Chondrocyte (in vitro differentiated cells): ENCODE measurements around the gene TYW1B. TPM values are rescaled to one million over a fixed set of nuclear protein-coding genes. Genes with fewer than 3 reads are reported as not detected.
"Not testable (repeated sequence)": the region's sequence is repeated elsewhere in the genome, so short reads cannot be mapped to it uniquely, and the experiment has no call there.

Experiments
- DNase-seq: peaks from one replicate; pipeline ENCODE4 v3.0.0; 2021; ENCODE audit warnings: mixed read lengths, low spot score
- H3K27ac Mint-ChIP-seq: one replicate; pipeline ENCODE4 v1.8.0; 2021; ENCODE audit warnings: mild to moderate bottlenecking, moderate library complexity, mixed read lengths; ENCODE audit not compliant: unreplicated experiment
- H3K27me3 Mint-ChIP-seq: 2 replicates; pipeline ENCODE4 v1.8.0; 2021; ENCODE audit warnings: low read depth, mixed read lengths
- H3K36me3 Mint-ChIP-seq: 2 replicates; pipeline ENCODE4 v1.8.0; 2021; ENCODE audit warnings: low read depth, mixed read lengths
- H3K4me1 Mint-ChIP-seq: 2 replicates; pipeline ENCODE4 v1.8.0; 2021; ENCODE audit warnings: low read depth, mild to moderate bottlenecking, mixed read lengths
- H3K4me3 Mint-ChIP-seq: one replicate; pipeline ENCODE4 v1.8.0; 2021; ENCODE audit warnings: mild to moderate bottlenecking, moderate library complexity, mixed read lengths; ENCODE audit not compliant: unreplicated experiment
- H3K9me3 Mint-ChIP-seq: 2 replicates; pipeline ENCODE4 v1.8.0; 2021; ENCODE audit warnings: low read depth, mixed read lengths
- long read RNA-seq: library from polyadenylated mRNA; stranded (forward); transcript quantifications from one replicate; pipeline ENCODE4 v2.0.0, GENCODE V29; 2021
- total RNA-seq: library from RNA; stranded (reverse); gene quantifications from 3 replicates; pipeline ENCODE4 v1.2.1, GENCODE V29; 2021

The TYW1B gene
- 1.2 to 2.5 TPM (median 1.7 TPM) in 3 replicates for total RNA-seq
- long read RNA-seq, partial matches to known transcripts, result 1 of 1 reads
- long read RNA-seq, other reads (novel, unspliced or antisense), result 0 of 1 reads

- not testable (repeated sequence) for H3K9me3 Mint-ChIP-seq, H3K36me3 Mint-ChIP-seq, H3K27me3 Mint-ChIP-seq
- Mint-ChIP-seq H3K4me3 (peak within 1 kb of the TSS; percentile 89), H3K27ac (peak within 1 kb of the TSS; percentile 96), H3K4me1 (peaks cover 27% of the 10 kb centered on the region)
- DNase-seq, result peak; percentile 99
These were observed at the start of gene TYW1B for GRCh38 chr7:72827839-72828591. TSS of gene TYW1B (minus strand) at chr7:72828200. CDS start at chr7:72828075, 125 bp downstream.

- not testable (repeated sequence) for H3K4me3 Mint-ChIP-seq, H3K4me1 Mint-ChIP-seq, H3K9me3 Mint-ChIP-seq, H3K27me3 Mint-ChIP-seq, H3K36me3 Mint-ChIP-seq, DNase-seq, H3K27ac Mint-ChIP-seq
These were observed 39.6 kb upstream of the TYW1B start for GRCh38 chr7:72867591-72867990.

GRCh38 chr7:72858846-72859400 is 30.9 kb upstream of the TYW1B start:
- H3K36me3 Mint-ChIP-seq, H3K9me3 Mint-ChIP-seq, H3K27me3 Mint-ChIP-seq, DNase-seq, H3K4me3 Mint-ChIP-seq, H3K4me1 Mint-ChIP-seq, H3K27ac Mint-ChIP-seq: not testable (repeated sequence)

GRCh38 chr7:72857925-72858324 is 29.9 kb upstream of the TYW1B start:
- H3K36me3 Mint-ChIP-seq, DNase-seq, H3K4me3 Mint-ChIP-seq, H3K9me3 Mint-ChIP-seq, H3K4me1 Mint-ChIP-seq, H3K27me3 Mint-ChIP-seq: not testable (repeated sequence)
- H3K27ac Mint-ChIP-seq, result peak overlapping the region; percentile 63

GRCh38 chr7:72855261-72855660 is 27.3 kb upstream of the TYW1B start:
- not testable (repeated sequence) for H3K36me3 Mint-ChIP-seq, H3K9me3 Mint-ChIP-seq, DNase-seq, H3K4me3 Mint-ChIP-seq, H3K4me1 Mint-ChIP-seq, H3K27ac Mint-ChIP-seq, H3K27me3 Mint-ChIP-seq

- not testable (repeated sequence) for H3K27ac Mint-ChIP-seq, H3K4me1 Mint-ChIP-seq, DNase-seq, H3K36me3 Mint-ChIP-seq, H3K4me3 Mint-ChIP-seq, H3K9me3 Mint-ChIP-seq, H3K27me3 Mint-ChIP-seq
These were observed 24.9 kb upstream of the TYW1B start for GRCh38 chr7:72852937-72853336.

GRCh38 chr7:72850746-72851145 is 22.7 kb upstream of the TYW1B start:
- H3K27ac Mint-ChIP-seq, H3K4me1 Mint-ChIP-seq, H3K4me3 Mint-ChIP-seq, DNase-seq, H3K27me3 Mint-ChIP-seq, H3K36me3 Mint-ChIP-seq, H3K9me3 Mint-ChIP-seq: not testable (repeated sequence)

- not testable (repeated sequence) for DNase-seq, H3K4me3 Mint-ChIP-seq, H3K27ac Mint-ChIP-seq, H3K4me1 Mint-ChIP-seq, H3K27me3 Mint-ChIP-seq
- Mint-ChIP-seq H3K36me3 (peaks cover 13% of the 10 kb centered on the region), H3K9me3 (peaks cover 11% of the 10 kb centered on the region)
These were observed 16.1 kb upstream of the TYW1B start for GRCh38 chr7:72844146-72844545.

GRCh38 chr7:72843166-72843565 is 15.2 kb upstream of the TYW1B start:
- peaks cover 15% of the 10 kb centered on the region for H3K36me3 Mint-ChIP-seq
- not testable (repeated sequence) for H3K4me1 Mint-ChIP-seq, H3K4me3 Mint-ChIP-seq, H3K27me3 Mint-ChIP-seq, DNase-seq, H3K27ac Mint-ChIP-seq
- H3K9me3 Mint-ChIP-seq, result peaks cover 11% of the 10 kb centered on the region

GRCh38 chr7:72840966-72841511 is 13.0 kb upstream of the TYW1B start:
- not testable (repeated sequence) for H3K4me1 Mint-ChIP-seq, H3K27ac Mint-ChIP-seq, DNase-seq, H3K4me3 Mint-ChIP-seq, H3K27me3 Mint-ChIP-seq
- Mint-ChIP-seq H3K36me3 (peaks cover 24% of the 10 kb centered on the region), H3K9me3 (peaks cover 11% of the 10 kb centered on the region)

GRCh38 chr7:72838315-72838714 is 10.3 kb upstream of the TYW1B start:
- H3K4me1 Mint-ChIP-seq, H3K27ac Mint-ChIP-seq, H3K27me3 Mint-ChIP-seq, H3K4me3 Mint-ChIP-seq, DNase-seq: not testable (repeated sequence)
- H3K36me3 Mint-ChIP-seq, result peaks cover 24% of the 10 kb centered on the region
- H3K9me3 Mint-ChIP-seq, result peaks cover 11% of the 10 kb centered on the region

GRCh38 chr7:72837291-72837690 is 9.3 kb upstream of the TYW1B start:
- DNase-seq, result not testable (repeated sequence)

GRCh38 chr7:72830567-72830966 is 2.6 kb upstream of the TYW1B start:
- H3K27ac Mint-ChIP-seq, result peak overlapping the region; percentile 96
- H3K9me3 Mint-ChIP-seq, H3K36me3 Mint-ChIP-seq, H3K27me3 Mint-ChIP-seq, DNase-seq: not testable (repeated sequence)
- peaks cover 27% of the 10 kb centered on the region for H3K4me1 Mint-ChIP-seq
- peak overlapping the region; percentile 89 for H3K4me3 Mint-ChIP-seq

More at GRCh38 chr7:72837291-72837690, 9.3 kb upstream of the TYW1B start:
- Mint-ChIP-seq H3K9me3 (peaks cover 11% of the 10 kb centered on the region), H3K36me3 (peaks cover 32% of the 10 kb centered on the region)
- not testable (repeated sequence) for H3K4me1 Mint-ChIP-seq, H3K4me3 Mint-ChIP-seq, H3K27ac Mint-ChIP-seq, H3K27me3 Mint-ChIP-seq
